Measurements from ENCODE around the gene ADAMTS1. TPM values are rescaled to one million over a fixed set of nuclear protein-coding genes. Genes with fewer than 3 reads are reported as not detected.

ADAMTS1 gene
- total RNA-seq, 1 experiment from 2014 or later, result 14.8 TPM

GRCh38 chr21:26794597-26795411 is 50.4 kb downstream of the ADAMTS1 start:
- no peak for DNase-seq (ENCODE audit: extremely low read depth, low read depth)

GRCh38 chr21:26790296-26790695 is 54.9 kb downstream of the ADAMTS1 start:
- no peak for DNase-seq (ENCODE audit: extremely low read depth, low read depth)

- DNase-seq (ENCODE audit: extremely low read depth, low read depth), result no peak
Observed at GRCh38 chr21:26788790-26789189, 56.4 kb downstream of the ADAMTS1 start.

Other genes with a start within 250 kb of the ADAMTS1 start
- gene ADAMTS5, start 121.7 kb upstream of the ADAMTS1 start, total RNA-seq (2014; rRNA removed; shearing (Covaris generic)), result not detected in 2 replicates